A673 (cell line): ENCODE results near the gene DYNC2I2.

Source experiments
- CTCF ChIP-seq: fragments of 300-800, 200-600 bp; sonication (generic); conservative IDR thresholded peaks from 2 replicates; pipeline ENCODE4 v1.5.1; 2017; ENCODE audit warnings: low read depth, mild to moderate bottlenecking, antibody characterized with exemption, low read length, moderate library complexity, mixed read lengths
- EZH2 ChIP-seq: fragments of 200-600 bp; sonication (generic); IDR thresholded peaks from 2 replicates; pipeline ENCODE4 v1.6.1; 2017; ENCODE audit warnings: borderline replicate concordance, low read depth, mild to moderate bottlenecking, mixed read lengths, antibody characterized with exemption, low read length; ENCODE audit not compliant: poor library complexity, severe bottlenecking

GRCh38 chr9:128704356-128704670, 47.7 kb upstream of the DYNC2I2 start:
- TF ChIP-seq CTCF, result no peak
- TF ChIP-seq EZH2, result no peak
